ENCODE measurements around the gene GRIK2.
"Not testable (repeated sequence)": the region's sequence is repeated elsewhere in the genome, so short reads cannot be mapped to it uniquely, and the experiment has no call there.

GRIK2 gene

GRCh38 chr6:101626269-101626668 lies 232.8 kb downstream of the GRIK2 start:
- no peak for DNase-seq (ENCODE audit: low spot score)
- FAIRE-seq, result no peak

- no peak for FAIRE-seq
- no peak for DNase-seq (ENCODE audit: low spot score)
Measured at GRCh38 chr6:101630941-101631340, 237.4 kb downstream of the GRIK2 start.

DNA sequence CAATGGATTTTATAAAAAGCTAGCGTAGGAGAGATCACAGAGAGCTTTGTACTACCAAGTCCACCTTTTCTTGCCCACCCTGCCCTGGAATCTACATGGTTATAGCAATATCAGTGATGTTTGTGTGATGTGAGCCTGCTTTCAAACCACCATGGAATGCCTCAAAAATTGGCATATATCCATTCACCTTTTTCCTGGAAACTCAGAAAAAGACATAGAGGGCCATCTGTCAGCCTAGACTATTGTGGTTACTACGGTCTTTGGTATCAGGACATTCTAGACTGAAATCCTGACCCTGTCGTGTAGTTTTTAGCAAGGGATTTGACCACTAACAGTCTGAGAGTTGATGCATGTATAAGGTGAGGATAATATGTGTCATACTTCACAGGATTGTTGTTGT lies 239.6 kb downstream of the GRIK2 start:
- no peak for FAIRE-seq
- no peak for DNase-seq (ENCODE audit: low spot score)

GRCh38 chr6:101638865-101639264 lies 245.4 kb downstream of the GRIK2 start:
- not testable (repeated sequence) for DNase-seq (ENCODE audit: low spot score)

DNA sequence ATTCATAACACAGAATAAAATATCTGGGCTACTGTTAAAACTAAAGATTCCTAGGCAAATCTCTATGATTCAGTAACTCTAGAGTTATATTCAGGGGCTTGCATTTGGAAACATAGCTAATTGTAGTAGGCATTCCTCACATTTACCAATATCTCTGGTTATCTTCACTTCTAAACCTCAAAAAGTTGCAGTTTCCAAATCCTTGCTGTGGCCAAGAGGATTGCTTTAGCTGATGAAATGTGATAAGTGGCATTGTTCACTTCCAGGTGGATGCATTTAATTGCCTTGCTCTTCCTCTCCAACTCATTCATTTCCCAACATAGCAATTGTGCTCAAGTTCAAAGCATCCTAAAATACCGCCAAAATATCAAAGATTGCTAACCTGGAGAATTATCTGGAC lies 246.6 kb downstream of the GRIK2 start:
- FAIRE-seq (no peak), DNase-seq (ENCODE audit: low spot score) (no peak)

More at GRCh38 chr6:101638865-101639264, 245.4 kb downstream of the GRIK2 start:
- FAIRE-seq, result not testable (repeated sequence)

DNA sequence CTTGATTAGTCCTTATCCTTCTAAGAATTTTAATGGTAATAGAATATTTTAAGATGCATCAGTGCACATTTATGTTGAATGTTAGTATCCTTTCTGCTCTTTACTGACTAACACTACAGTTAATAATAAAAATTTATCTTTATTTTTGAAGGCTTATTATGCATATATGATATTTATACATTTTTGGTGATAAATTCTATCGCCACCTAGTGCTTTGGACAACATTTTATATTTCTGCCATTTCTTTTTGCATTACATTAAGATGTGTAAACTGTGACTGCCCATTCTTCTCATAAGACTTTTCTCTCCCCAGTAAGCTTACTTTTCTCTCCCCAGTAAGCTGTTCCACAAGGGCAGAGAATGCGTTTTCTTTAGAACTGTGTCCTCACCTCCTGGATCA lies 252.3 kb downstream of the GRIK2 start:
- DNase-seq (ENCODE audit: low spot score), result no peak

DNA sequence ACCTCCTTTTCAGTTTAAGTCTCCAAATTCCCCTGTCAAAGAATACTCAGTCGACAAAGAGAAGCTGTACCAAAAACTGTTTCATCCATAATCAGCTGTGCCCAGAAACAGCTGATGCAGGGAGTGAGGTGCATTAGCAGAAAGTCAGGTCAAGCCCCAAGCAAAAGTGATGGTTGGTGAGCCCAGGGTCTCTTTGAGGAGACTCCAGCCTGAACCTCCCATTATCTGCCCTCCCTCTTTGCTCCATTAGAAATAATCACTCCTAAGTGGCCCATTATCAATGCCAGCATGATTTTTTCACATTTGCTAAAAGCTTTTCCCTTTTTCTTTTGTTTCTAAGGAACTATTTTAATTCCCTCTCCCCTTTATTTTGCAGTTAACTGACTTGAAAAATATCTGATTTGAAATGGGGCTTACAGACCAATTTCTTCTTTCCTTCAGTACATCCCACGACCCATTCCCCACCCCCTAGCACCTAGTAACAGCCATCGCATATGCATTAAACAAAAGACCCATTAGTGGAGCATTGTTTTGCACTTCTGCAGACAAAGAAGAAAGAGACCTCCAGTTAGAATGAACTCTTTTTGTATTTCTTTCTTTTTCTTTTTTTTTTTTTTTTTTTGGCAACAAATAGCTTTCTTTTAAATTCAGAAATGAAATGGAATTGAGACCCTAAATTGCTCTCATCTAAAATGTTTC lies 257.0 kb downstream of the GRIK2 start:
- no peak for DNase-seq (ENCODE audit: low spot score)
- no peak for FAIRE-seq

More for the DNA sequence above, 252.3 kb downstream of the GRIK2 start:
- FAIRE-seq, result no peak

DNA sequence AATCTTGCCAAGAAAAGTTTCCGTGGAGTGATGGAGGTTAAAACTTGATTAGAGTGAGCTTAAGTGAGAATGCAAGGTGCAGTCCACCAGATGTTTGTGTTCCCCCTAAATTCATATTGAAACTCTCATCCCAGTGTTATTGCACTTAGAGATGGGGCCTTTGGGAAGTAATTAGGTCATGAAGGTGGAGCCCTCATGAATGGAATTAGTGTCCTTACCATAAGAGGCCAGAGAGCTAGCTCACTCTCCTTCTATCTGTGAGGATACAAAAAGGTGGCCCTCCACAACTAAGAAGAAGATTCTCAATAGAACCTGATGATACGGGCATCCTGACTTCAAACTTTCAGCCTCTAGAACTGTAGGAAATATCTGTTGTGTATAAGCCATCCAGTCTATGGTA lies 258.6 kb downstream of the GRIK2 start:
- FAIRE-seq (no peak), DNase-seq (ENCODE audit: low spot score) (no peak)

- FAIRE-seq (no peak), DNase-seq (ENCODE audit: low spot score) (no peak)
Measured at GRCh38 chr6:101655109-101655508, 261.6 kb downstream of the GRIK2 start.

- DNase-seq (ENCODE audit: low spot score) (no peak), FAIRE-seq (no peak)
Measured at GRCh38 chr6:101662111-101662897, 268.8 kb downstream of the GRIK2 start.

DNA sequence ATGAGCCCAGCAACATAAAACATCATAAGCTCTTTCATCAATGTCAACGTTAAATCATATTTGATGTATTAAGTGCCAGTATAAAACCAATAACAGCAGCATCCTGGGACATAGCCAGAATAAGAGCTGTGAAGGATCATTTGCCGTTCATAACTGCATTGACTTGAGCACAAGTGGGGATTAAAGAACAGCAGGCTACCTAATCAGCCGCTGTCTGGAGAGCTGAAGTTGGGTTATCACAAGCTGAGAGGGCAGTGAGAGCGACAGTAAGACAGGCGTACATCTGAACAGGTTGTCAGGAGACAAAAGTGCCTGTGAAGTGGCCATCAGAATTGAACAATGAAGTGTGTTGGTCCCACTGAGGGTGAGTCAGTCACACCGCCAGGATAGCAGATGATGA lies 269.6 kb downstream of the GRIK2 start:
- no peak for FAIRE-seq
- no peak for DNase-seq (ENCODE audit: low spot score)

GRCh38 chr6:101666256-101666655 lies 272.7 kb downstream of the GRIK2 start:
- DNase-seq (ENCODE audit: low spot score) (peak; percentile 49), FAIRE-seq (no peak)

GRCh38 chr6:101668496-101669030 lies 275.1 kb downstream of the GRIK2 start:
- no peak for FAIRE-seq
- DNase-seq (ENCODE audit: low spot score), result no peak

- DNase-seq (ENCODE audit: low spot score) (no peak), FAIRE-seq (no peak)
Measured at GRCh38 chr6:101676187-101676586, 282.7 kb downstream of the GRIK2 start.

DNA sequence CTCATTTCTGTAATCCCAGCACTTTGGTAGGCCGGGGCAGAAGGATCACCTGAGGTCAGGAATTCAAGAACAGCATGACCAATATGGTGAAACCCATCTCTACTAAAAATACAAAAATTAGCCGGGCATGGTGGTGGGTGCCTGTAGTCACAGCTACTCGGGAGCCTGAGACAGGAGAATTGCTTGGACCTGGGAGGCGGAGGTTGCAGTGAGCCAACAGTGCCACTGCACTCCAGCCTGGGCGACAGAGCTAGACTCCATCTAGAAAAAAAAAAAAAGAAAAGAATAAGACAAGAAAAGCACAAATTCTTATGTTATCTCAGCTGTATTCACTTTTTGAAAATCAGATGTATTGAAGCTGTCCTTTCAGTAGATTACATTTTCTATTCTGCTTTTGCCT lies 289.4 kb downstream of the GRIK2 start:
- FAIRE-seq (no peak), DNase-seq (ENCODE audit: low spot score) (no peak)

DNA sequence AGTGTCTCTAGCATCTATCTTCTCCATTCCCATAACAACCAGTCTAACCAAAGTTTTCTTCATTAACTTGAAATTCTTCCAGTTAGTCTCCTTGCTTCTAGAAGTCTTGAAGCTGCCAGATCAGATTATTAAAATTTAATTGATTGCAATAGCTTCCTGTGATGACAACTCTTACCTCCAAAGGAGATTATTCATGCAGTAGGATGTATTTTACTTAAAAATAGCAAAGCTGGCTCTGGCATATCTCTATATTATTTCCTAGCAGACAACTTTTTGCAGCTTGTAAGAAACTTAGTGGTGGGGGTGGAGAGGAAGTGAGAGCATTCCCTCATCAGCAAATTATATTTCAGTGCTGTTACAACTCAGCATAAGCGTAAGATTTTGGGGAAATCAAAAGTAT lies 290.4 kb downstream of the GRIK2 start:
- FAIRE-seq (no peak), DNase-seq (ENCODE audit: low spot score) (no peak)

DNA sequence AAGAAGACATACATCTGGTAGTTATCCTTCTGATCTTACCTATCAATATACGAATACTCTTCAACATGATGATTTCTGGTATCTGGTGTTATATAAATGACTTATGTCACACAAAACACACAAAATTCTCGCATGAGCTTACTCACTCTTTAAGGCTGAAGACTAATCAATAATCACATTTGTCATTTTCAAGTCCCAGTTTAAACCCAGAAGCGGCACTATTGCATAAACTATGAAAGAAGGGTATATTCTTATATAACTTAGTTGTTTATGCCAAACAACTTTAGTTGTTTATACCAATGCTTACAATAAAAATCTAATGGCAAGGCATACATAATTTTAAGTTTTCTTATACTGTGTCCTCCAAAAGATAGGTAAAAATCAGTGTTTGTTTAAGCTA lies 293.1 kb downstream of the GRIK2 start:
- no peak for DNase-seq (ENCODE audit: low spot score)

GRCh38 chr6:101689156-101689555 lies 295.6 kb downstream of the GRIK2 start:
- FAIRE-seq (no peak), DNase-seq (ENCODE audit: low spot score) (no peak)

More for the DNA sequence above, 293.1 kb downstream of the GRIK2 start:
- no peak for FAIRE-seq

DNA sequence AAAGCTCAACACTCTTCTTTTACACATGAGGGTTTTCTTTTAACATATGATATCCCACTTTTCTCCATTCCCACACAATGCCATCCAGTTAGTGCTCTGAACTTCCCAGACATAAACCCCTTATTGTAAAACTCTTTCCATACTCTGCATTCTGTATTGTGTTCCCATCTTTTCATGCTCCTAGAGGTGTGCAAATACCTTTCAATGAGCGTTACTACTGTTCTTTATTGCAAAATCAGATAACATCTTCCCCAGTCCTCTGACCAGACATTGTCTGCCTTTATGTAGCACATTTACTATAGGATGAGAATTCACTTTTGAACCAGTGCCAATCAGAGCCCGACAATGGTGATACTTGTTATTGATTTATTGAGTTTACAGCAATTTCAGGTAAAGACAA lies 296.2 kb downstream of the GRIK2 start:
- DNase-seq (ENCODE audit: low spot score) (no peak), FAIRE-seq (no peak)

DNA sequence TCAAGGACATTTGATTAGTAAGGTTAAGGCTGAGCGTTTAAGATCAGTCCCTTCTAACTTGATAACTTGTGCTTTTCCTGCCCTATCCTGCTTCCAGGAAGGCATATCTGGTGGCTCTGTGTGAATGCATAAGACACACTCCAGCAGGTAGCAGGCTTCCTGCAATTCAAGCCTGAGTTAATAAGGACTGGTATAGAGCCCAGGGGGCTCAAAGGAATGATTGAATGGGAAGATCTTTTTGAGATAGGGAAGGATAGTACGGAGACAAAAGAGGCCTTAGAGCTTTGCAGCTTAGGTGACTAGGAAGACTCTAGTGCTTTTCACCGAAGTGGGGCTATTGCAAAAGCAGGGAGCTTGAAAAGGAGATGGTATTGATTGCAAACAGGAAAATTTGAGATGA lies 307.1 kb downstream of the GRIK2 start:
- no peak for FAIRE-seq
- DNase-seq (ENCODE audit: low spot score), result no peak

DNA sequence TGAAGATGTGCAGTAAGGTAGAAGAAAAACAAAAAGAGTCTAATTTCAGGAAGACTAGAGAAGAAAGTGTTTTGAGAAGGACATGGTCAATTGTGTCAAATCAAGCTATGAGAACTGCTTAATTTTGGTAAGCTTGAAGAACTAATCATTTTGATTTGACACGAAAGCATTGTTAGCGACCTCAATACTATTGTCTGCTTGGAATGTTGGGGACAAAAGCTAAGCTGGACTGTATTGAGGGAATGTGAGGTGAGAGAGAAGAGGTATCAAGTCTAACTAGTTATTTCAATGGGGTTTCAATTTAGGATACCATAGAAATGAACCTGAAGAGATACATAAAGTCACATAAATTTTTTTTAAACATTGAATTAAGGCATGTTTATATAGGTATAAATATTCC lies 309.8 kb downstream of the GRIK2 start:
- FAIRE-seq (no peak), DNase-seq (ENCODE audit: low spot score) (no peak)

GRCh38 chr6:101705866-101706265 lies 312.4 kb downstream of the GRIK2 start:
- no peak for FAIRE-seq

GRCh38 chr6:101706576-101706975 lies 313.1 kb downstream of the GRIK2 start:
- FAIRE-seq (no peak), DNase-seq (ENCODE audit: low spot score) (no peak)

More at GRCh38 chr6:101705866-101706265, 312.4 kb downstream of the GRIK2 start:
- DNase-seq (ENCODE audit: low spot score), result no peak

Data from urothelium cell line (cell line).